ENCODE results near the gene GPR87. TPM values are rescaled to one million over a fixed set of nuclear protein-coding genes. Genes with fewer than 3 reads are reported as not detected.

GPR87 gene
- total RNA-seq, 1 donor from 2014 or later = under 0.01 TPM

GRCh38 chr3:151283387-151283786 lies 33.2 kb downstream of the GPR87 start:
- DNase-seq (ENCODE audit: low read depth in 2 of 2) = no peak

GRCh38 chr3:151282921-151283320 lies 33.7 kb downstream of the GPR87 start:
- peak; percentile 23 to 59 for DNase-seq (ENCODE audit: low read depth in 2 of 2)

- DNase-seq (ENCODE audit: low read depth in 2 of 2) = no peak
Observed at GRCh38 chr3:151281671-151282324, 34.8 kb downstream of the GPR87 start.

GRCh38 chr3:151278230-151278629 lies 38.4 kb downstream of the GPR87 start, which contains the start of gene P2RY14:
Gene P2RY14 (minus strand): TSS chr3:151278542. CDS start chr3:151214316, 64,226 bp downstream.
- no peak for DNase-seq (ENCODE audit: low read depth in 2 of 2)

- no peak for DNase-seq (ENCODE audit: low read depth in 2 of 2)
Observed at GRCh38 chr3:151276687-151277042, 40.0 kb downstream of the GPR87 start.

GRCh38 chr3:151276038-151276686 lies 40.5 kb downstream of the GPR87 start:
- DNase-seq (ENCODE audit: low read depth in 2 of 2) = no peak

- DNase-seq (ENCODE audit: low read depth in 2 of 2) = no peak
Observed at GRCh38 chr3:151275091-151275490, 41.5 kb downstream of the GPR87 start.

- DNase-seq (ENCODE audit: low read depth in 2 of 2) = no peak
Observed at GRCh38 chr3:151269631-151270030, 47.0 kb downstream of the GPR87 start.

GRCh38 chr3:151268267-151269235 lies 48.1 kb downstream of the GPR87 start:
- DNase-seq (ENCODE audit: low read depth in 2 of 2) = no peak

GRCh38 chr3:151267066-151267465 lies 49.6 kb downstream of the GPR87 start:
- no peak for DNase-seq (ENCODE audit: low read depth in 2 of 2)

- DNase-seq (ENCODE audit: low read depth in 2 of 2) = no peak
Observed at GRCh38 chr3:151265866-151266265, 50.8 kb downstream of the GPR87 start.

- no peak for DNase-seq (ENCODE audit: low read depth in 2 of 2)
Observed at GRCh38 chr3:151265166-151265565, 51.5 kb downstream of the GPR87 start.

GRCh38 chr3:151264605-151265004 lies 52.0 kb downstream of the GPR87 start:
- no peak for DNase-seq (ENCODE audit: low read depth in 2 of 2)

GRCh38 chr3:151262871-151263525 lies 53.6 kb downstream of the GPR87 start:
- no peak for DNase-seq (ENCODE audit: low read depth in 2 of 2)

GRCh38 chr3:151259664-151260063 lies 57.0 kb downstream of the GPR87 start:
- no peak for DNase-seq (ENCODE audit: low read depth in 2 of 2)

GRCh38 chr3:151256749-151257148 lies 59.9 kb downstream of the GPR87 start:
- DNase-seq (ENCODE audit: low read depth in 2 of 2) = no peak

- DNase-seq (ENCODE audit: low read depth in 2 of 2) = no peak
Observed at GRCh38 chr3:151248772-151249337, 67.8 kb downstream of the GPR87 start.
